22Rv1 (cell line): Measurements from ENCODE around the gene EEPD1.

Experiments
- ZFX ChIP-seq: fragments of 450-650 bp; IDR thresholded peaks from 2 replicates; pipeline ENCODE4 v1.6.1; 2017; ENCODE audit warnings: antibody characterized with exemption, borderline replicate concordance
- TF ChIP-seq, protein P1 (sequence below): fragments of 450-650 bp; IDR thresholded peaks from 2 replicates; pipeline ENCODE4 v1.5.1; 2017; ENCODE audit warnings: mild to moderate bottlenecking

DNA sequence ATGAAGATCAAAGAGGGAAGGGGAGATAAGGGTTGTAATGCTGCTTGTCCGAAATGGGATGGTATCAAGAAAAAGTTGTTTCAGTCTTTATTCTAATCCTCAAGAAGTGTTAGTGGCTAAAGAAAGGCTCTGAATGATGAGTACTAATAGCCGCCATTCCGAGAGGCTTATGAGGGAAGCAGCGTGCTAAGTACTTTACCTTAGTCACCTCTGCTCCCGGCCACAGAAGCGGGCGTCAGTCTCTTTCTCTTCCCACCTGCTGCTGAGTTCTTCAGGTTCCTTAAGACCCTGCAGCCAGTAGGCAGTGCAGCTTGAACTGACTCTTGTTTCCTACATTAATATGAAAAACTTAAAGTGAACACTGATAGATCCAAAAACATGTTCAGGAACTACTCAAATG lies 73.1 kb downstream of the EEPD1 start:
- TF ChIP-seq, protein P1, sequence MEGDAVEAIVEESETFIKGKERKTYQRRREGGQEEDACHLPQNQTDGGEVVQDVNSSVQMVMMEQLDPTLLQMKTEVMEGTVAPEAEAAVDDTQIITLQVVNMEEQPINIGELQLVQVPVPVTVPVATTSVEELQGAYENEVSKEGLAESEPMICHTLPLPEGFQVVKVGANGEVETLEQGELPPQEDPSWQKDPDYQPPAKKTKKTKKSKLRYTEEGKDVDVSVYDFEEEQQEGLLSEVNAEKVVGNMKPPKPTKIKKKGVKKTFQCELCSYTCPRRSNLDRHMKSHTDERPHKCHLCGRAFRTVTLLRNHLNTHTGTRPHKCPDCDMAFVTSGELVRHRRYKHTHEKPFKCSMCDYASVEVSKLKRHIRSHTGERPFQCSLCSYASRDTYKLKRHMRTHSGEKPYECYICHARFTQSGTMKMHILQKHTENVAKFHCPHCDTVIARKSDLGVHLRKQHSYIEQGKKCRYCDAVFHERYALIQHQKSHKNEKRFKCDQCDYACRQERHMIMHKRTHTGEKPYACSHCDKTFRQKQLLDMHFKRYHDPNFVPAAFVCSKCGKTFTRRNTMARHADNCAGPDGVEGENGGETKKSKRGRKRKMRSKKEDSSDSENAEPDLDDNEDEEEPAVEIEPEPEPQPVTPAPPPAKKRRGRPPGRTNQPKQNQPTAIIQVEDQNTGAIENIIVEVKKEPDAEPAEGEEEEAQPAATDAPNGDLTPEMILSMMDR = no peak
- TF ChIP-seq ZFX = no peak
